IPS-18c (cell line): ENCODE measurements around the gene SGMS2.
A peak's percentile ranks its signal among the peaks of the same experiment; 100 is the strongest.

Source experiments
- H3K4me3 ChIP-seq: 2 replicates; pipeline ENCODE4 v1.7.0; 2013; ENCODE audit warnings: low read depth, mild to moderate bottlenecking, low read length, moderate library complexity; ENCODE audit not compliant: insufficient read depth
- H3K9me3 ChIP-seq: one replicate; pipeline ENCODE4 v1.6.1; 2013; ENCODE audit warnings: mild to moderate bottlenecking, low read length, moderate library complexity; ENCODE audit not compliant: control insufficient read depth, insufficient read depth

SGMS2 gene

DNA sequence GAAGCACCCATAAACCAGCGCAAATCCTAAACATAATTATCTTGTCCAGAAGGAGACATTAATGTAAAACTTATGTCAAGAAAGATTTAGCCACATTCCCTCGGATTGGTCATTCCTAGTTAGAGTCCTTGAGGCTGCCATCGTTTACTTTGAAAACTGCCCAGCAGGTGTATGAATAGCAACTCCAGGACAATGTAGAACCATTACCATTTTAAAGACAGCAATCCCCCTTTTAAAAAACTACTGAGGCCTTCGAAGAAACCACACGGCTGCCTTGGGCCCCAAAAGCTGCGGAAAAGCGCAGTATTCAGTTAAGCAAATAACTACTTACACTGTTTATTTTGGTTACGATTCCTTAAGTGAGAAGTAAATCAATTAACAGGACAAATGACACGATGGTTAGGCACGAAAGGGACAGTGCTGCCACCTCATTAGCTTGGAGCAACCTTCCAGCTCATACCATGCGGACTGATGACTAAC, 822 bp upstream of the SGMS2 start:
- Histone ChIP-seq H3K4me3 (peak overlapping the region; percentile 74), H3K9me3 (no peaks in the 10 kb centered on the region)

DNA sequence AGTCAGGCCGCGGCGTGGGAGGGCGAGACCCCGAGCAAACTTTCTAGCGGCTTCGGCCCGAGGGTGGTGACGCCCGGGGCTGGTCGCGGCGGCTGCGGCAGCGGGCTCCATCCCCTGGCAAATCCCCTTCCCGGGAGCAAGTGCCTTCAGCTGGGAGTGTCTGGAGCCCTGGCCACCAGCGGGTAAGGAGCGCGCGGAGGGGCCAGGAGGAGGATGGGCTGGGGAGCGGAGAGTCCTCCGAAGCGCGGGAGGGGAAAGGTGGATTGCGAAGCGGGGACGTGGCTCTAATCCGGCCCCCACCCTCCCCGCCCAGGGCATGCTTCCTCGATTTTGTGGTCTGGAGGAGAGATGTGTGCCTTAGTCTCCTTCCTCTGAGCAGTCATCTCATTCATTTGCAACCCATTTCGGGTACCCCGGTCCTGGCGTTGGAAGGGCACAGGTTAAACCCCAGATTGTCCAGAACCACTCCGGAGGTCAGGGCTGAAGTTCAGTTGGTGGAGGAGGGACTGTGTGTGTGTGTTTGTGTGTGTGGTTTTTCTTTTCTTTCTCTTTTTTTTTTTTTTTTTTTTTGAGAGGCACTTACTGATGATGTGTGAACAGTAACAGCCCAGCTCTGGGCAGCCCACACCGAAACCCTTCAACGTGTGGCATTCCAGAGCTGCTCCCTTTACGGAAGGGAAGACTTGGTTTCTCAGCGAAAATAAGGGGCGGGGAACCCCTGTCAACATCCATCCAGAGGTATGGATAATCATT, 516 bp downstream of the SGMS2 start:
- no peaks in the 10 kb centered on the region for H3K9me3 ChIP-seq
- peak overlapping the region; percentile 74 for H3K4me3 ChIP-seq

DNA sequence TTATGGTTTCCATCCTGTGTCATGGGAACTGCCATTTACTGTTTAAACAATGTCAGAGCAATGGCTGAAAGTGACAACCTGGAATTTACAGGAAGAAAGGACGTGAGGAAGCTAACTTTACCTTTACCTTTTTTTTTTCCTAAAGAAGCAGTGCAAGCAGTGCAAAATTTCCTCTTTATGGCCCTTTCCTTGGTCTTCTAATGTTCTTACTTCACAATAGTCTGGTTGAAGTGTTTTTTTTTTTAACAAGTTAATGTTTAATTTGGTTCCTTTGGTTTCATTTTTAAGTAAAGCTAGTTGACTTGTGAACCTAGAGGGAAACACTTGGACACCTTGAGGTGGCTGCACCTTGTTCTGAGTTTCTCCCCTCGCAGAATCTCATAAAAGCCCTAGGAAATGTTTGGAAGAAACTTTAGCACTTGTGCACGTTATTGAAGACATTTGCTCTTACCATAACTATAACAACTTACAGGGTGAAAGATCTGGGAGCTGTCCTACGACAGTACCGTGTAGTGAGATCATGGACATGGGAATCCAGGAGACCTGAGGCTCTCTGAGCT, 1.8 kb downstream of the SGMS2 start:
- H3K4me3 ChIP-seq, result no peak overlapping the region
- no peaks in the 10 kb centered on the region for H3K9me3 ChIP-seq

DNA sequence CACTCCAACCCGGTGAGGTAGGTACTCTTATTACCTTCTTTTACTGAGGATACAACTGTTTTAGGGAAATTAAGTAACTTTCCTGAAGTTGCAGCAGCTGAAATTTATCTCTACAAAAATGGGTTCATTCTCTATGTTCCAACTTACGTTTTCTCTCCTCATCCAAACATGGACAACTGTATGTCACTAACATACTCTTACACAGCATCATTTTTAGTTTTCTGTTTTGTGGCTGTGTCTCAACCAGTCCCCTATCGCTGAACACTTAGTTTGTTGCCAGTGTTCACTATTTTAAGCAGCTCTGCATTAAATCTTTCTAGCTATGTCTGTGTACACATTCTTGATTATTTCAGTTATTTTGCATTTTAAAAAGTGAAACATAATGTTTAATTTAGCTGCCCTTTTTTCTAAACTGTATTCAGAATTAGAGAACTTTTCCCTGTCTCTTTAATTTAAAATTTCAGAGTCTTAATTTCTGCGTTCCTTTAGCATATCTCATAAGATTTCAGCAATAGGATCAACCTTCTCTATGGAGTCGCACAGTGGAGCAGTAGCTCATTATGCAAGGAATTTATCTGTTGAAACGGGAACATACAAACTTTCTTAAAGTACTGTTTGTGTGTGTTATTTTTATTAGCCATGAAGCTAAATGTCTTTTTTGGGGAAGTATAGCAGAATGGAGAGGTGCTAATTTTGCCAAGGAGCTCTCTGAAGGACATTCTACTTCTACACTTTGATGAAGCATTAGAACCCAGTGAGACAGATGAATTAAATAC, 3.8 kb downstream of the SGMS2 start:
- Histone ChIP-seq H3K9me3 (no peaks in the 10 kb centered on the region), H3K4me3 (no peak overlapping the region)

DNA sequence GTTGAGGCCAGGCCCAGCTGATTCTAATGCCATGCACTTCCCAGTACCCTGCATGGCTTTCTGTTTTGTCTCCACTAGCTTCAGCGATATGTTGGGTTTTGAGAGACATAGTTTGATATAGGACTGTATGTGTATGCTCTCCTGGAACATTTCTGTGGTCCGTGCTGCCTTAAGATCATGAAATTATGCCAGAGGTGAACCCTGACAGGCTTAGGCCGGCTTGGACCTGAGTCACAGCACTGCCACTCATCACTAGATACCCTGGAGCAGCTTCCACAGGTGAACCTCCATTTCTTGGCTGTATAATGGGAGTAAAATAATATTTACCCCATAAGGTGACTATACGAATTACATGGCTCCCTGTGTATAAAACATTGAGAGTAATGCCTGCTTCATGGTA, 6.4 kb downstream of the SGMS2 start:
- no peak overlapping the region for H3K4me3 ChIP-seq
- H3K9me3 ChIP-seq, result peaks cover 3% of the 10 kb centered on the region

DNA sequence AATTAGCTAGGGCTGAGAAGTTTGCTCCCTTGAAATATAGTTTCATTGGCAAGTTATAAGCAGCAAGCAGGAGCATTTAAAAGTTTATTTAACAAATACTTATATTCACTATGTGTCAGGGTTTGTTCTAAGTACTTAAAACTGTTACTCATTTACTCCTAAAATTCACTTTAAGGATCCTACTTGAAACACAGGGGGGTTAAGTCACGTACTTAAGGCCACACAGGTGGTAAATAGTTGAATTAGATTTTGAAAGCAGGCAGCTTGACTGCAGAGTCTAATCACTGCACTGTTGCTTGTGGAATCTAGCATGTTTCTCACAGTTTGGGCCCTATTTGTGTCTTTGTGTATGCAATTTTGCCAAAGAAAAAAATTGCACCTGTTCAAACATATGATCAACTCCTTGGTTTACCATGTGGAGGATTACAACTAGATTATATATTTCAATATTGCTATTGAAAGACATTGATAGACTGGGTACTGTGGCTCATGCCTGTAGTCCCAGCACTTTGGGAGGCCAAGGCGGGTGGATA, 7.6 kb downstream of the SGMS2 start:
- H3K9me3 ChIP-seq, result peaks cover 3% of the 10 kb centered on the region
- no peak overlapping the region for H3K4me3 ChIP-seq

DNA sequence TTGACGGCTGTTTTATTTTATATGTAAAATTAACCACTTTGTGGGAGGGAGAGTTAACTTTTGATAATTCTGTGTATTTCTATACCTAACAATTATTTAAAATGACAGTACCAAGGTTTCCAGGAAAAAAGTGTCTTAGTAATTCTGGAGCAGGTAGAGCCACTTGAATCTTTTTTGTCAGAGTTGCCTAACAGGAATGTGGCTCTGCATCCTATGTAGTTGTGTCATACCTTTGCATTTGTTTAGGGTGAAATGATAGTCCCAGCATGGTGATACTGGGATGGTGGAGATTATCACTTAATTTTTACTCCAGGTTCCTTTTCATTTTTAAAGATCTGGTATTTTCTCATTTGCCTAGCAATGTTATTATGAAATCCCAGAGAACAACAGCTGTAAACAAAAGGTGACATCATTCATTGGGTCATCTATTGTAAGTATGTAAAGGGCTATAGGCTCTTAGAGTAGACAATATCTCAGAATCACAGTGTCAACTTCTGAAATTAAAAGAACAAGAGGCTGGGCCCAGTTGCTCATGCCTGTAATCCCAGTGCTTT, 9.6 kb downstream of the SGMS2 start:
- H3K9me3 ChIP-seq, result peaks cover 3% of the 10 kb centered on the region
- no peak overlapping the region for H3K4me3 ChIP-seq

DNA sequence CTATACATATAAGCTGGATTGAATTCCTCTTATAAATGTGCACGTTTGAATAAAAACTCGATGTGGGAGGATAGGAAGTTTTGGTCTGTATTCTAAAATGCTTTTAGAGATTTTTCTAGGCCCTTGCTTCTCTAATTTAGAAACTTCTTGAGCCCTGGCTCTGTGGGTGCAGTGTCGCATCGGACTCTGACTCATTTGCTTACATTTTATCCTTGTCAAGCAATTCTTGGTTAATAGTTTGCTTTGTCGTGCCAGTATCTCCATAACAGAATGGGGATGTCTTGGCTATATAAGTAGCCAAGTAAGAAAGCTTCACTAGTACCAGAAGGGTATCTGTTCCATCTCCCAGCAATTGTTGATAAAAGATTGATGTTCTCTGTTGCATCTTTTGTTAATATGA, 10.7 kb downstream of the SGMS2 start:
- H3K9me3 ChIP-seq, result peaks cover 3% of the 10 kb centered on the region
- no peak overlapping the region for H3K4me3 ChIP-seq

DNA sequence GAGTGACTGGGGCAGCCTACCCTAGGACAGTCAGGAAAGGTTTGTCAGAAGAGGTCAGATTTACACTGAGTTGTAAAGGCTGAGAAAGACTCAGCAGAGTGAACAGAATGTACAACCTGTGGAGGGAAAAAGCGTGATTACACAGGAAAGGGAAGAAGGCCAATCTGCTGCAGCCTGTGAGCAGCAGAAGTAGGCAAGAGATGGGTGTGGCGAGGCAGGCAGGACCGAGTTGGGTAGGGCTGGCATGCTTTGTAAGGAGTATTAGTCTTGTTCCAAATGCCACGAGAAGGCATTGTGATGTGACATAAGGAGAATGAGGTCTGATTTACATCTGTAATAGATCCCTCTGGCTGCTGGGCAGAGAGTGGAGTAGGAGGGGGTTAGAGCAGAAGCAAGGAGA, 12.6 kb downstream of the SGMS2 start:
- Histone ChIP-seq H3K4me3 (no peak overlapping the region), H3K9me3 (peaks cover 3% of the 10 kb centered on the region)

DNA sequence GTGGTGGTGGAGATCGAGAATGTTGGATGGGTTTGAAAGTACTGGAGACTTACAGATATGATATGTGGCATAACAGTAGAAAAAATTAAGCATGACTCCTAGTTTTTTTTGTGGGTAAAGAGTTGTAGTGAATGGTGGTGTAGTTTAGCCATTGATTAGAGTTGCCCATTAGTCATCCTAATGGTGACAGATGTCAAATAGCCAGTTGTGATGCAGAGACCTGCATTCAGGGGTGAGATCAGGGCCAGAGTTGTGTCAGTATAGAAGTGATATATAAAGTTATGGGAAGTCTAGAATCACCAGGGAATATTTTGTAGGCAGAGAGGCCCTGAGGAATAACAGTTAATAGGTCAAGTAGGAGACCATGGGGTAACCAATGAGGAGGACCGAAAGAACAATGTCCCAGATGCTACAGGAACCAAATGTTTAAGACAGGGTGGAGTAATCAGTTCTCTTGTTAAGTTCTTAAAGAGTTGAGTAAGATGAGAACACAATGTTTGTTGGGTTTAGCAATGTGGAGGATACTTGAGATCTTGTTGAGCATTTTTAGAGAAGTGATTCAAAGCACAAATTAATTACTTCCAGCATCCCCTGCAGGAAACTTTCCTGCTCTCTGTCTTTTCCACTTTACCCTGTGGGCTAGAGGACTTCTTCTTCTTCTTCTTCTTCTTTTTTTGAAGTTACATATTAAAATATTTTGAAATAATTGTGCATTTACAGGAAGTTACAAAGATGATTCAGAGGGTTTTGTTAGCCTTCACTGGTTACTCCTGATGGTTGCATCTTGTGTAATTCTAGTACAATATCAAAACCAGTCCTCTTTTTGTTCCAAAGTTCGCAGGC, 13.3 kb downstream of the SGMS2 start:
- H3K4me3 ChIP-seq, result no peak overlapping the region
- H3K9me3 ChIP-seq, result peaks cover 3% of the 10 kb centered on the region

DNA sequence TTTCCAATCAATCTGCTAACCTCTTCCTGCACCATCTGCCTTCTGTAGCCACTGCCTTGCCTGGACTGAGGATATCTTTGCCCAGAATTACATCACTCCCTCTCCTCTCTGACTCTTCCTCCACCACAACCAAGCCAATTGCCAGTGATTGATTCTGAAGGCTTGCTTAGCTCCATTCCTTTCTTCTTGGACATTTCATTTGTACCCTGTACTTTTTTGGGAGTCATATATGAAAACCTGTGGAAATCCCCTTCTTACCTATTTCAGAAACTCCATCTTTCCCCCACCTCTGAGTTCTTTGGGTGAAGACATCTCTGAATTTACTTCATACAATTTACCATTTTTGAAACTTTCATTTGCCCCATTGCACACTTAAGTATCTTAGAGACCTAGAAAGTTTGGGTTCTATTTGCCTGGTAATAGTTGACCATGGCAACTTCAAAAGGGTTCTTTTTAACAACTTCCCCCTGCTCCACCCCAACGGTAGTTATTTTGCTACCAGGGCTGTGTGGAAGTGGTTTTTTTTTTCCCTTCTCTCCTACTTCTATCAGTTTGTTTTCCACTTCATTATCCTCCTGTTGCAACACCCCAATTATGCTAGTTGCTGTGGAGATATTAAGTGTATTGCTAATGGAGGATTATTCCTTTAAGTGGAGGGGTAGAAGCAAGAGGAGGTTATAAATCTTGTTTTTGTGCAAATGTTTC, 14.3 kb downstream of the SGMS2 start:
- no peak overlapping the region for H3K4me3 ChIP-seq

DNA sequence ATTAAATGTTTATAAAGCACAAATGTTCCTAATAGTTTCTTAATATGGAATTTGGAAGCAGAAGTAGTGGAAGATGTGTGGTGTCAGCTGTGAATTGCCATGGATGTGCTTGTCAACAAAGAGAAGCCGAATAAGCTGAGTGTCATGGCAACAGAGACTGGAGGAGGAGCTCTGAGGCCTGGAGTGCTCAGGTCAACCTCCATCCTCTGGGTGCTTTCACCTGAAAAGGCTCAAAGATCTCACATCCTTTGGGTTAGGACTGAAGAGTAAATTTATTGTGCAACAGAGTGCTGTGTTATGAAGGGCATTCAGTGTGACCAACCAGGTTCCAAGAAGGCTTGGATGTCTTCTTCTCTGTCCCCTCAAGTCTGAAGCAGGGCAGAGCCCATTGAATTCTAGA, 18.7 kb downstream of the SGMS2 start:
- H3K4me3 ChIP-seq, result no peak overlapping the region
- H3K9me3 ChIP-seq, result no peaks in the 10 kb centered on the region

More for the DNA sequence above, 14.3 kb downstream of the SGMS2 start:
- no peaks in the 10 kb centered on the region for H3K9me3 ChIP-seq

DNA sequence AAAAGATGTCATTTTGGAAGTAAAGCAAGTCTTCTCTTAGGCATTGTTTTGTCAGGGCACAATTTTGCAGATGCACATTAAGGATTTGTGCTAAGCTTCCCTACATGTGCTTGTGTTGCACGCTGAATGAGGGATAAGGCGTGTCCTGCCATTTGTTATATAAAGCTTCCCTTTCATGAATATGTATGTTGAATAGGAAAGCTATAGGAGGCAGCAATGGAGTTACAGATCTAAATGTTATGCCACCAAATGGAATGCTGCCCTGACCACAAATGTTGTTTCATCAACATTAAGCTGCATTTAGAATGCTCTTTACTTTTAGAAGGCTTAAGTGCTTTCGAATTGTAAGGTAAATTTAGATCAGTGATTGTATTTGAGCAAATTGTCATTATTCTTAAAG, 20.9 kb downstream of the SGMS2 start:
- no peaks in the 10 kb centered on the region for H3K9me3 ChIP-seq
- no peak overlapping the region for H3K4me3 ChIP-seq

DNA sequence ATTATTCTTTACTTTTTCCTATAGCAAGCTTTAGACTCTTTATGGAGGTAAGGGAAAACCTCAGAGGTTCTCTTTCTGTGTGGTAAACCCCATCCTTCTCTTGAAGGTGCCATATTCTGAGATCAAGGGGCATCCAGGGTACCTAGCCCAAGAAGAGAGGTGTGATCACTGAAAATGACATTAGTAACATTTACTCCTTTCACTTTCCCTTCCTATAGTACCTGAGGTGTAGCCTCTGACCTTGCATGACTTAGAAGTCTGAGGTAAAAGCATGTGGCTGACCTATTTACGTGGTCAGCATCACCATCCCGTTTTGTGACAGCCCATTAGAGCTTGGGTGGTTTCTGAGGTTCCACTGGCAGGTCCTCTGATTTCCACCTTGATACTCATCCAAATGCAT, 25.7 kb downstream of the SGMS2 start:
- no peak overlapping the region for H3K4me3 ChIP-seq
- H3K9me3 ChIP-seq, result no peaks in the 10 kb centered on the region

DNA sequence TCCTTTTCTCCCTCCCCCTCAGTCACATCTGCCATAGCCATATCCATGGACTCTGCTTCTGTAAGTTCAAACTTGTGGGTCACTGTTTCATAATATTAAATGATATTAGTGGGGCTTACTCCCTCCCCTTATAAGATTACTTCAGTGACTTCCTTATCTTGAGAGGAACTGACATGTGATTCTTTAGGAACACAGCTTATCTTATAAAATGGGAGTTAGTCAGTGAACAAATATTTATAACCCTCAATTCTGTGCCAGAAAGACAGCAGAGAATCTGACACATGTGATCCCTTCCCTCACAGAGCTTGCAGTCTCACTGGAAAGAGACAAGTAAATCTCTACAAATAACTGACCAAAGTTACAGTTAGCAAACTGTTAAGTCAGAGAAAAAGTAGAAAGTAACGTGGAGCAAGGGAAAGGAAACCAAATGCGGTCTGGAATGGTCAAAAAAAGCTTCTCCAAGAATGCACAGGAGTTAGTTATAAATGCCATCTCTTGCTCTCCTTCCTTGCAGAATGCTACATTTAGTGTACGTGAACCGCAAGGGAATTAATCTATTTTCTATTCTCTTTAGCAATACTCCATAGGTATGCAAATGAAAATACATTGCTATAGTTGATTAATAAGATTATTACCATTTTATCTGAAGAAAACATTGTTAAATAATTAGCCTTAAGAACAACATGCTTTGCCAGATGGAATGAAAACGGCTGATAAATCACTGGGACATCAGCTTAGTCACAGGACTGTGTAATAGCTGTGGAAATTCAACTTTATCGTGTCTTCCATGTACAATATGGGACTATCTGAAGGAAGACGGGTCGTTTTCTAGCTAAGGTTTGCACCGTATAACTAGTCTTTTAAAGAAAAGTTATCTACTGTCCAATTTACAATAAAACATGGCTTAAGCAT, 29.0 kb downstream of the SGMS2 start:
- Histone ChIP-seq H3K9me3 (no peaks in the 10 kb centered on the region), H3K4me3 (no peak overlapping the region)
